Measurements from ENCODE around the gene FTCD.

GRCh38 chr21:46118316-46119143, 36.8 kb downstream of the FTCD start:
- TF ChIP-seq CTCF (IDR thresholded peaks at IDR 0.05) (no peak), POLR2A (IDR thresholded peaks at IDR 0.05) (no peak)

All from uterus (tissue), 2 donors.